Breast epithelium (tissue), 4 donors: ENCODE data around the gene MEF2B. TPM values are rescaled to one million over a fixed set of nuclear protein-coding genes. Genes with fewer than 3 reads are reported as not detected.

Experiments
- DNase-seq, 2 donors: peaks; one replicate each; pipeline ENCODE4 v3.0.0-alpha.2; 2019; ENCODE audit warnings: low spot score in 2 of 2
- H3K27ac ChIP-seq, 2 donors: fragments of 200-600 bp; sonication (generic) in 1 of 2; one replicate each; pipeline ENCODE4 v1.5.1; 2016 to 2019; ENCODE audit warnings: mild to moderate bottlenecking in 1 of 2
- H3K27me3 ChIP-seq, 2 donors: fragments of 200-600 bp; sonication (generic) in 1 of 2; one replicate each; pipeline versions ENCODE4 v1.5.1 to v1.6.0; 2017 to 2019; ENCODE audit warnings: control low read depth in 1 of 2, mild to moderate bottlenecking in 1 of 2
- H3K36me3 ChIP-seq: fragments of 200-600 bp; one replicate; pipeline ENCODE4 v1.5.1; 2019
- H3K4me1 ChIP-seq, 2 donors: fragments of 200-600 bp; sonication (generic); one replicate each; pipeline ENCODE4 v1.5.1; 2016 to 2019; ENCODE audit warnings: control low read depth in 1 of 2
- H3K4me3 ChIP-seq, 3 donors: fragments of 200-600 bp; sonication (generic); 1 replicate in 2 of 3; 2 replicates in 1 of 3; pipeline ENCODE4 v1.5.1; 2016 to 2019; ENCODE audit warnings: mild to moderate bottlenecking in 3 of 3, moderate library complexity in 2 of 3
- H3K9me3 ChIP-seq, 2 donors: fragments of 200-600 bp; sonication (generic) in 1 of 2; one replicate each; pipeline ENCODE4 v1.5.1; 2016 to 2019; ENCODE audit warnings: control low read depth in 1 of 2
- POLR2A ChIP-seq: fragments of 450-650 bp; IDR thresholded peaks from one replicate; pipeline ENCODE4 v1.6.1; 2016; ENCODE audit warnings: antibody characterized with exemption, mild to moderate bottlenecking, moderate library complexity
- POLR2AphosphoS5 ChIP-seq, 3 donors: sonication (generic); formaldehyde crosslinking; IDR thresholded peaks; one replicate each; pipeline ENCODE4 v1.6.1; 2017; ENCODE audit warnings: antibody characterized with exemption in 3 of 3
- intact Hi-C: fragments of 100-400 bp; cut with DNase I; formaldehyde crosslinking; loops from one replicate; pipeline ENCODE4 v1.15.1; 2023; ENCODE audit warnings: low total_unique reads
- total RNA-seq, 3 donors: library from RNA; depleted of rRNA; stranded (reverse); fragments of >200 nt; gene quantifications; one replicate each; pipeline ENCODE4 v1.1.0, GENCODE V29; 2016
- TF ChIP-seq, protein P1 (sequence below), 3 donors: fragments of 450-650 bp; IDR thresholded peaks; one replicate each; pipeline ENCODE4 v1.5.1; 2016 to 2017; ENCODE audit warnings: antibody characterized with exemption in 3 of 3, mild to moderate bottlenecking in 3 of 3, moderate library complexity in 3 of 3

MEF2B gene
- total RNA-seq, 3 donors from 2014 or later = 0.59 to 0.64 TPM; not detected in 1

DNA sequence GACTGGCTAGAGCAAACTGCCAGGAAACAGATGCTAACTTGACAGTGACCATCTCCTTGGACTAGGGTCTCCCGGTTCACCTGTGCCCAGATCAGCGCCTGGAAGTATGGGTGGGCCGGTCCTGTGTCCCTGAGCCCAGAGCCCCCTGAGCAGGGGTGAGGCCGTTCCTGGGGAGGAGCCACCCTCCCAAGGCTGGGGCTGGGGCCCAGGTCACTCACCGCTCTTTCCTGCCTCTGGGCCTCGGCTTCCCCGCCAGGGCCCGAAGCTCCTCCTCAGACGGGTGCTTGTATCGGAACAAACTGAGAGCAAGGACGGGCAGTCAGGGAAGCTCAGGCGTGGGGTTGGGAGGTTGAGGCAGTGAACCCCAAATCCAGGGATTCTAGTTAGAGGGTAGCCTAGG is 37.2 kb downstream of the MEF2B start:
- H3K36me3 ChIP-seq = no peaks in the 10 kb centered on the region
- intact Hi-C loops = no loop called here
- TF ChIP-seq POLR2AphosphoS5 (IDR thresholded peaks at IDR 0.05) = no peak
- TF ChIP-seq, protein P1, sequence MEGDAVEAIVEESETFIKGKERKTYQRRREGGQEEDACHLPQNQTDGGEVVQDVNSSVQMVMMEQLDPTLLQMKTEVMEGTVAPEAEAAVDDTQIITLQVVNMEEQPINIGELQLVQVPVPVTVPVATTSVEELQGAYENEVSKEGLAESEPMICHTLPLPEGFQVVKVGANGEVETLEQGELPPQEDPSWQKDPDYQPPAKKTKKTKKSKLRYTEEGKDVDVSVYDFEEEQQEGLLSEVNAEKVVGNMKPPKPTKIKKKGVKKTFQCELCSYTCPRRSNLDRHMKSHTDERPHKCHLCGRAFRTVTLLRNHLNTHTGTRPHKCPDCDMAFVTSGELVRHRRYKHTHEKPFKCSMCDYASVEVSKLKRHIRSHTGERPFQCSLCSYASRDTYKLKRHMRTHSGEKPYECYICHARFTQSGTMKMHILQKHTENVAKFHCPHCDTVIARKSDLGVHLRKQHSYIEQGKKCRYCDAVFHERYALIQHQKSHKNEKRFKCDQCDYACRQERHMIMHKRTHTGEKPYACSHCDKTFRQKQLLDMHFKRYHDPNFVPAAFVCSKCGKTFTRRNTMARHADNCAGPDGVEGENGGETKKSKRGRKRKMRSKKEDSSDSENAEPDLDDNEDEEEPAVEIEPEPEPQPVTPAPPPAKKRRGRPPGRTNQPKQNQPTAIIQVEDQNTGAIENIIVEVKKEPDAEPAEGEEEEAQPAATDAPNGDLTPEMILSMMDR (IDR thresholded peaks at IDR 0.05) = no peak
- TF ChIP-seq POLR2A = no peak
- no peaks in the 10 kb centered on the region for H3K4me1 ChIP-seq
- DNase-seq = no peak
- H3K9me3 ChIP-seq = peaks cover 13 to 14% of the 10 kb centered on the region in 2 donors
- no peak overlapping the region for H3K27ac ChIP-seq
- H3K27me3 ChIP-seq = no peaks in the 10 kb centered on the region
- no peak overlapping the region for H3K4me3 ChIP-seq

DNA sequence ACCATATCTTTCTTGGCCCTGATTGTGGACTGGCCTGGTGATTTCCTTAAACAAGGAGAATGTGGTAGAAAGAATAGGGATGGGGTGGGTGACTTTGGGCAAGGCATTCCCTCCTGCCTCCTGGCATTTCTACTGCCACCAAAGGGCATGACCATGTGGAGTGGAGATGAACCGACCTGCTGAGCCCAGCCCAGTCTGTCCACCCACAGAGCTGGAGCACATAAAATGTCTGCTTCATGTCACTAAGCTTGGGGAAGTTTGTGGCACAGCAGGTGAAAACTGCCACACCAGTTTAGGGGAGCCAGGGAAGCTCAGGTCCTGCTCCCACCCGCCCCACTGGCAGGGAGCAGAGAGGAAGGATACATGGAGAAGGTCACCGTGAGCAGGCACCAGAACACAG is 38.1 kb downstream of the MEF2B start:
- intact Hi-C loops = no loop called here
- DNase-seq = no peak
- no peaks in the 10 kb centered on the region for H3K4me1 ChIP-seq
- no peaks in the 10 kb centered on the region for H3K36me3 ChIP-seq
- TF ChIP-seq POLR2AphosphoS5 (IDR thresholded peaks at IDR 0.05) = no peak
- TF ChIP-seq, protein P1 (IDR thresholded peaks at IDR 0.05) = no peak
- no peaks in the 10 kb centered on the region for H3K27me3 ChIP-seq
- no peak overlapping the region for H3K27ac ChIP-seq
- H3K4me3 ChIP-seq = no peak overlapping the region
- peaks cover 13 to 14% of the 10 kb centered on the region in 2 donors for H3K9me3 ChIP-seq

DNA sequence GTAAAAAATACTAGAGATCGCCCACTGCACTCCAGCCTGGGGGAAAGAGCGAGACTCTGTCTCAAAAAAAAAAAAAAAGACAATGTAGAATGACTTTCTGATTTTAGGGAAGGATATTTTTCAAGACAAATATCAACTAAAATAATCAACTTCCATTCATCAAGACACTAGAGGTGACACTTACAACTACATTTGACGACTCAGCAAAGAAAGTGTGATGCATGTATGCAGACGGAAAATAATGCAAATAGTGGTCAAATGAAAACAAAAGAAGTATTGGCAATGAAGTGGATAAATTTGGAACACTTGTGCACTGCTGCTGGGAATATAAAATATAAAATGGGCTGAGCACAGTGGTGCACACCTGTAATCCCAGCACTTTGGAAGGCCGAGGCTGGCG is 44.0 kb downstream of the MEF2B start:
- Histone ChIP-seq H3K4me3 (no peak overlapping the region), H3K27me3 (no peaks in the 10 kb centered on the region), H3K9me3 (no peaks in the 10 kb centered on the region), H3K27ac (no peak overlapping the region), H3K36me3 (no peaks in the 10 kb centered on the region), H3K4me1 (no peaks in the 10 kb centered on the region)
- TF ChIP-seq POLR2A (no peak), POLR2AphosphoS5 (IDR thresholded peaks at IDR 0.05) (no peak)
- TF ChIP-seq, protein P1 (IDR thresholded peaks at IDR 0.05) = no peak
- no peak for DNase-seq
- intact Hi-C loops = no loop called here

DNA sequence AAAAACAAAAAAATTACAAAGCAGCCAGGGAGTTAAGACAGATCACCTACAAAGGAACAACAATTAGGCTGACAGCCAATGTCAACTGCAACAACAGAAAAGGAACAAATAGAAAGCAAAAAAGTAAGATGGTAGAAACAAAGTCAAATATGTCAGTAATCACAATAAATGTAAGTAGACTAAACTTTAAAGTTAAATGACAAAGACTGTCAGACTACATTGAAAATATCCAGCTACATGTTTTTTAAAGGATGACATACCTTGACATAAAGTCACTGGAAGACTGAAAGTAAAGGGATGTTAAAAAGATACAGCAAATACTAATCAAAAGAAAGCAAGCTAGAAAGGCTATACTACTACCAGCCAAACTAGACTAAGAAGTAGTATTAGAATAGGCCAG is 46.7 kb downstream of the MEF2B start:
- no peak for DNase-seq
- intact Hi-C loops = no loop called here
- H3K9me3 ChIP-seq = no peaks in the 10 kb centered on the region
- H3K36me3 ChIP-seq = no peaks in the 10 kb centered on the region
- TF ChIP-seq, protein P1 (IDR thresholded peaks at IDR 0.05) = no peak
- TF ChIP-seq POLR2AphosphoS5 (IDR thresholded peaks at IDR 0.05) = no peak
- no peak for TF ChIP-seq POLR2A
- H3K27me3 ChIP-seq = no peaks in the 10 kb centered on the region
- H3K4me3 ChIP-seq = no peak overlapping the region
- no peaks in the 10 kb centered on the region for H3K4me1 ChIP-seq
- no peak overlapping the region for H3K27ac ChIP-seq

DNA sequence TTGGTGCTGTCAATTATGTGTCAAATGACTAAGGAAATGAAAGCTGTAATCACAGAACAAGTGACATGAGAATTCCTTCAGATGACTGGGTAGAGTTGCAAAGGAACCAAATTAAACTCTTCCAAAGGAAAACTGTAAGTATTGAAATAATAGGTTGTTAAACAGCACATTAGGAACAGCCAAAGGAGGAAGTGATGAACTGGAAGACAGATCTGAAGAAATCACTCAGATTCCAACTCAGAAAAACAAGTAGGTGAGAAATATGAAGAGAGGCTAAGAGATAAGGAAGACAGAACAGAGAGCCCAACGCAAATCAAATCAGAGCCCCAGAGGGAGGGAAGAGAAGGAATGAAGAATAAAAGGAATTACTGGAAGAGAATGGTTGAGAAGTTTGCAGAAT is 47.2 kb downstream of the MEF2B start:
- Histone ChIP-seq H3K4me1 (no peaks in the 10 kb centered on the region), H3K36me3 (no peaks in the 10 kb centered on the region), H3K27ac (no peak overlapping the region), H3K9me3 (no peaks in the 10 kb centered on the region), H3K4me3 (no peak overlapping the region), H3K27me3 (no peaks in the 10 kb centered on the region)
- intact Hi-C loops = no loop called here
- TF ChIP-seq, protein P1 (IDR thresholded peaks at IDR 0.05) = no peak
- TF ChIP-seq POLR2A = no peak
- no peak for DNase-seq
